Cardiac muscle cell (in vitro differentiated cells and primary cell): ENCODE results near the gene TBXAS1. TPM values are rescaled to one million over a fixed set of nuclear protein-coding genes. Genes with fewer than 3 reads are reported as not detected.

Experiments used
- DNase-seq, 2 donors: peaks; one replicate each; pipeline versions ENCODE4 v3.0.0 to v3.0.0-alpha.2; 2010 to 2017; ENCODE audit warnings: low read depth in 1 of 2, low spot score in 1 of 2
- H3K27ac ChIP-seq: fragments of 200-600 bp; sonication (generic); 2 replicates; pipeline ENCODE4 v1.5.1; 2016
- H3K27me3 ChIP-seq: fragments of 200-600 bp; sonication (generic); 2 replicates; pipeline ENCODE4 v1.6.0; 2016; ENCODE audit warnings: control low read depth
- H3K36me3 ChIP-seq: fragments of 200-600 bp; sonication (generic); 2 replicates; pipeline ENCODE4 v1.5.1; 2016; ENCODE audit warnings: control low read depth
- H3K4me1 ChIP-seq: fragments of 200-600 bp; sonication (generic); 2 replicates; pipeline ENCODE4 v1.8.1; 2017; ENCODE audit warnings: low read depth, mild to moderate bottlenecking, mixed run types
- H3K4me3 ChIP-seq: fragments of 200-600 bp; sonication (generic); 2 replicates; pipeline ENCODE4 v1.5.1; 2016; ENCODE audit warnings: mild to moderate bottlenecking
- H3K9me3 ChIP-seq: fragments of 200-600 bp; sonication (generic); 2 replicates; pipeline ENCODE4 v1.5.1; 2017; ENCODE audit warnings: low read depth, mild to moderate bottlenecking, control low read depth
- CTCF ChIP-seq: IDR thresholded peaks from 2 replicates; pipeline ENCODE4 v1.5.1; 2012; ENCODE audit warnings: low read depth, mild to moderate bottlenecking, low read length
- polyA plus RNA-seq: library from polyadenylated mRNA; unstranded; fragments of >200 nt; fragmentation: Nextera tagmentation; extraction: Ambion mirVana; gene quantifications from 2 replicates; pipeline ENCODE4 v1.2.1, GENCODE V29; 2016
- total RNA-seq: library from RNA; depleted of rRNA; stranded (reverse); fragments of >200 nt; gene quantifications from 2 replicates; pipeline ENCODE4 v1.2.3, GENCODE V29; 2016

The TBXAS1 gene
- total and polyA plus RNA-seq, 2 experiments from 2014 or later, result 0.83 to 6.2 TPM

DNA sequence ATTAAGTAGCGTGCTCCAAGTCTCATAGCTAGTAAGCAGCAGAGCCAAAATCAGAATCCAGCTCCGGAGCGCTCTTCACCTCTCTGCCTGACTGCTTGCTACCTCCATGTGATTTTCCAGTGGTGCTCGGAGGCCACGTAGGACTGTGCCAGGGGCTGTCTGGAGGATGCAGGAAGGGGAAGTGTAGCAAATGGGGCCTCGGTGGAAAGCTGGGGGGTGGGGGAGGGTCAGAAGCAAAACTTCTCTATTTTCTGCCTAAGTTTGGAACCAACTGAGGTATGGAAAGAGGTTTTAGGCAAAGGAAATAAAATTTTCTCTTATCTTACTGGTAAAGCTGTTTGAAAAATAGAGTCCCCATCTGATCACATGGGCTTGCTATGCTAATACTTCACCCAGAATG, 108.7 kb downstream of the TBXAS1 start:
- no peaks in the 10 kb centered on the region for H3K4me1 ChIP-seq
- H3K27me3 ChIP-seq, result no peaks in the 10 kb centered on the region
- no peak overlapping the region for H3K27ac ChIP-seq
- no peaks in the 10 kb centered on the region for H3K9me3 ChIP-seq
- TF ChIP-seq CTCF, result no peak
- H3K4me3 ChIP-seq, result no peak overlapping the region
- DNase-seq, result no peak
- no peaks in the 10 kb centered on the region for H3K36me3 ChIP-seq

DNA sequence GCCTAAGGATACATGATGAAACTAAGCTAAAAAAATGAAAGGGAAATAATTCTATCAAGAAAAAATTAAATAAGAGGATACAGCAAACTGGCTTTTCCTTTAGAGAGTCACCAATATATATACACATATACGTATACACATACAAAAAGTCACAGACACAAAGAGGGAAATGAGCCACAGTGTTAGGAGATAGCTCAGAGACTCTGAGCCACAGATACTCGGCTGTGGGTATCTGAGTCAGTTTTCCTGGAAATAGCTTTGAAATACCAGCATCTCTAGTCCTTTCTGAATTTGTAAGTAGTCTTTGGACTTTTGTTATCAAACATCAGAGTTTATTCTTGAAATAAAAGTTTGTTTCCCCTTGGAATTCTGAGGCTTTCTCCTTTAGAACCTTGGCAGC, 111.8 kb downstream of the TBXAS1 start:
- H3K9me3 ChIP-seq, result no peaks in the 10 kb centered on the region

GRCh38 chr7:139941421-139941820, 112.4 kb downstream of the TBXAS1 start:
- no peak for TF ChIP-seq CTCF
- DNase-seq, result no peak
- Histone ChIP-seq H3K9me3 (no peaks in the 10 kb centered on the region), H3K27ac (no peak overlapping the region), H3K4me1 (no peaks in the 10 kb centered on the region), H3K4me3 (no peak overlapping the region), H3K27me3 (no peaks in the 10 kb centered on the region), H3K36me3 (no peaks in the 10 kb centered on the region)

More for the DNA sequence above, 111.8 kb downstream of the TBXAS1 start:
- Histone ChIP-seq H3K27me3 (no peaks in the 10 kb centered on the region), H3K36me3 (no peaks in the 10 kb centered on the region), H3K27ac (no peak overlapping the region), H3K4me3 (no peak overlapping the region), H3K4me1 (no peaks in the 10 kb centered on the region)
- DNase-seq, result peak in 1 of 2 donors; percentile 34
- TF ChIP-seq CTCF, result no peak

GRCh38 chr7:139941866-139942265, 112.8 kb downstream of the TBXAS1 start:
- Histone ChIP-seq H3K36me3 (no peaks in the 10 kb centered on the region), H3K4me3 (no peak overlapping the region), H3K27me3 (no peaks in the 10 kb centered on the region), H3K27ac (no peak overlapping the region), H3K4me1 (no peaks in the 10 kb centered on the region), H3K9me3 (no peaks in the 10 kb centered on the region)
- no peak for DNase-seq
- no peak for TF ChIP-seq CTCF

DNA sequence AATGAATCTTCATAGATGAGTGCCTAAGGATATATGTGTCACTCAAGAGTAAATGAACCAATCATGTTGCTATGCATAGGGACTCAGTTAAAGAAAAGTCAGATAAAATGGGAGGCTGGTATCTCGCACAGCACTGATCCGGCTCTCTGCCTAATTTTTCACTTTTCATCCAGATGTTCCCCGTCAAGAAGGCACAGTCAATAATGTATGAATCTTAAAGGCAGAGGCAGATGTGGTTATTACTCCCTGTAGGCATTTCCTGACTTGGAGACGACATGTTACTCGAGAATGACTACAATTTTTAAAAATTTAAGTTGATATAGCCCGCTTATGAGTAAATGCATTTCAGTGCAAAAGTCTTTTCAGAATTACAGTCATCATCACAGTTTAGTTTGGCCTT, 113.6 kb downstream of the TBXAS1 start:
- no peak overlapping the region for H3K4me3 ChIP-seq
- H3K27ac ChIP-seq, result no peak overlapping the region
- TF ChIP-seq CTCF, result no peak
- no peaks in the 10 kb centered on the region for H3K4me1 ChIP-seq
- no peaks in the 10 kb centered on the region for H3K27me3 ChIP-seq
- H3K36me3 ChIP-seq, result no peaks in the 10 kb centered on the region
- DNase-seq, result peak in 1 of 2 donors; percentile 65
- no peaks in the 10 kb centered on the region for H3K9me3 ChIP-seq

DNA sequence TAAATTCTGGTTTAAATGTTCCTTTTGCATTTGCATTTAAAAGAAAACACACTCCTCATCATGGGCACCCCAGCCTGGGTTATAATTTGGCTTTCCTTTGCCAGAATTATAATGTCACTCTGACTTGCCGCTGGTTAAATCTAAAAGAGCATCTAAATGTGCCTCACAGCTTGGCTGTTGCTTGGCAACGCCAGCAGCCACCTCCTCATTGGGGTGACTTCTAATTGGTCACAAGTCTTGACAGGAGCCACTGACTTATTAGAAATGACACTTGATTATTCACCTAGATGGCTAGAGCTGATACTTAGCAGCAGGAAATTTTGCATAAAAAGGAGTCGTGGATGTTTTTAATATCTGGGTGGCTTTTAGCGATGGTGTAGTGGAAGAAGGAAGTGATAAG, 114.3 kb downstream of the TBXAS1 start:
- no peak overlapping the region for H3K4me3 ChIP-seq
- no peaks in the 10 kb centered on the region for H3K36me3 ChIP-seq
- H3K27me3 ChIP-seq, result no peaks in the 10 kb centered on the region
- no peak for DNase-seq
- no peak overlapping the region for H3K27ac ChIP-seq
- TF ChIP-seq CTCF, result no peak
- no peaks in the 10 kb centered on the region for H3K4me1 ChIP-seq
- H3K9me3 ChIP-seq, result no peaks in the 10 kb centered on the region
